HG03565 (cell line): ENCODE data around the gene PLEKHJ1.

Source experiments
- ATAC-seq: cut with Tn5 transposase; IDR thresholded peaks from one replicate; pipeline ENCODE4 v1.9.1; 2021; ENCODE audit warnings: mild to moderate bottlenecking, moderate library complexity; ENCODE audit not compliant: unreplicated experiment

Gene PLEKHJ1

DNA sequence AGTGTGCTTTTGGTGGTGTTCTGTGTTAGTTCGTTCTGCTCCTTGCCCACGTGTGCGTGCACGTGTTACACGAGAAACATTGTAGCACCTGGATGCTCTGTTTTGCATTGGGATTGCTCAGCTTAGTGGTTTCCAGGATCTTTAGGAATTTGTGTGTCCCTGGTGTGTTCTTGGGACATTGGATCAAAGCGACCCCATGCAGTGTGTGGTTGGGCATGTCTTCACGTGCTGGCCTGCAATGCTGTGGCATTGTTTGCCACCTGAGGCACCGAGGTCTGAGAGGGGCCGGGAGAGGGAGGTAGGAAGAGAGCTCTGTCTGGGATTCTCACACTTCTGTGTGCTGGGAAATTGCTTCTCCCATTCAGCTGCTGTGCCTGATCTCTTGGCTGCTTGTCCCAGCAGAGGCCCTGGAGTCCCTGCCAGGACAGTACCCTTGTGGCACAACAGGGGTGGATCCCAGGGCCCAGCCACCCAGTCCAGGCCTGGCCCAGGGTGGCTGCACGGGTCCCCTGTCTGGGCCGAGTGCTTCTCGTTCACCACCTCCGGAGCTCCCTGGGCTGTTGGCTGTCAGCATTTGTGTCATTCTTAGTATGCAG, 11.3 kb downstream of the PLEKHJ1 start:
- no peak for ATAC-seq

DNA sequence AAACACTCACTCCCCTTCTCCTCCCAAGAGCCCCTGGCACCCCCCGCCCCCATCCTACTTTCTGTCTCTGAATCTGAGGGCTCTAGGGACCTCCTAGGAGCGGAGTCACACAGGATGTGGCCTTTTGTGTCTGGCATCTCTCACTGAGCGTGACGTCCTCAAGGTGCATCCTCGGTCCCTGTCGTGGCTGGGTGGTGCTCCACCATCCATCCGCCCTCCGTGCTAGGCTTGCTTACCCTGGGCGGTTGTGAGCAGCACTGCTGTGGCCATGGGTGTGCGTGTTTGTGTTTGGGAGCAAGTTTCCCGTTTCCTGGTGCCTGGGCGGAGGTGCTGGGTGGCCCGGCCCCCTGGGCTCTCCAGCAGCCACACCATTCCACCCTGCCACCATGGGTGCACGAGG, 12.2 kb downstream of the PLEKHJ1 start:
- no peak for ATAC-seq

DNA sequence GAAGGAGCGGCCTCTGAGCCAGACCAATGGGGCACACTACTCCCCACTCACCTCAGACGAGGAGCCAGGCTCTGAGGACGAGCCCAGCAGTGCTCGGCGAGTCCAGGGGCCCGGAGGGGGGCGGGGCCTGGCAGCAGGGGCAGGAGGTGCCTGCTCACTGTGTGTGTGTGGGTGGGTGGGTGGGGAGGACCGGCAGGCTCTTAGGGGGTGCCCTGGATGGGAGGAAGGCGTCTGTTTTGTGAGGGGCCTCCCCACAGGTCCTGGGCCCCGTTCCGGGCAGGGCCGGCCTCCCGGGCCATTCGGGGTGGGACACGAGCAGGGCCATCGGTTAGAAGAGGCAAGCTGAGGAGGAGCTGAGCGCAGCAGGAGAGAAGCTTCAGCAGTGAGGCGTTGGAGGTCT, 12.7 kb downstream of the PLEKHJ1 start:
- ATAC-seq, result no peak

DNA sequence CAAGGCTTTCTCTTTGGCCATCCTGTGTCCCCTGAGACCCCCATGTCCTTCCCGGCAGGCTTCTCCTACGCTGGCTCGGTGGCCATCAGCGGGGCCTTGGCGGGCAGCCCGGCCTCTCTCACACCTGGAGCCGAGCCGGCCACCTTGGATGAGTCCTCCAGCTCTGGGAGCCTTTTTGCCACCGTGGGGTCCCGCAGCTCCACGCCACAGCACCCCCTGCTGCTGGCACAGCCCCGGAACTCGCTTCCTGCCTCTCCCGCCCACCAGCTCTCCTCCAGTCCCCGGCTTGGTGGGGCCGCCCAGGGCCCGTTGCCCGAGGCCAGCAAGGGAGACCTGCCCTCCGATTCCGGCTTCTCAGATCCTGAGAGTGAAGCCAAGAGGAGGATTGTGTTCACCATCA, 14.2 kb downstream of the PLEKHJ1 start:
- ATAC-seq, result no peak

DNA sequence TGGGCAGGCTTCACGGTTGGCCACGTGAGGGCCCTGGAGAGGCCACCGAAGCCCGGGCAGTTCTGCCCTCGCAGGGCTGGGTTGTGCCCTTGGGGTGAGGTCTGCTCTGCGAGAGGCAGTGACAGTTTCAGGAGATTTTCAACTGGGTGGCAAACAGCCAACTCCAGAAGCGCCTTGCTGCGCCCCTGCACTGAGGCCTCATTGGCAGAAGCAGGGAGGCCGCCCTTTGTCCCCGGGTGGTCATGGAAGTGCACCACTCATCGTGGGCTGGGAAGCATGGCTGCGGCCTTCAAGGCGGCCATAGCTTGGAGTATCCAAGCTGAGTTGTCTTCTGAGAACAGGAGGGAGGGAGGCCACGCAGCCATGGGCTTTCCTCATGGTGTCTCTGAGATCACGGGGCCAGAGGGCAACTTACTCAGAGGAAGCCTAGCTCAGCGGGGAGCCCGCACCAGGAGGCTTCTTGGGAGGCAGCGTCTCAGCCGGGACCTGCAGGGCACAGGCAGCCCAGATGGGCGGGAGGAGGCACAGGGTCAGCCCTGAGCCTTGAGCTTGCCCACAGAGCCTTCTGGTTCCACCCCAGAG, 14.8 kb downstream of the PLEKHJ1 start:
- ATAC-seq, result no peak

DNA sequence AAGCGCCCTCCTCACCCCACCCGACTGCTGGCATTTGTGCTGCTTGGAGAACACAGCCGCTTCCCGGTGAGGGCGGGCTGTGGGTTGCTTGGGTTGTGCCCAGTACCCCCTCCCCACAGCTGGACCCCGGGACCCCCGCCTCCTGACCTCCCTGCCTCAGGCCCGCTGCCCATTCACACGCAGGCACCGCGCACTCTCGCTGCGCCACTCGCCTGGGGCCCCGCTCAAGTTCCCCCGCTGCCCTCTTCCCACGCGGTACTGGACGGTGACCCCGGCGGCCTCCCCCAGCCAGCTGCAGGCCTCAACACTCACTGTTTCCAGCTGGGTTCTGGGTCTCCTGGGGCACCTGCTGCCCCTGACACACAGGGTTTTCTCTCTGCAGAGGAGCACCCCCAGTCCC, 16.4 kb downstream of the PLEKHJ1 start:
- ATAC-seq, result no peak

DNA sequence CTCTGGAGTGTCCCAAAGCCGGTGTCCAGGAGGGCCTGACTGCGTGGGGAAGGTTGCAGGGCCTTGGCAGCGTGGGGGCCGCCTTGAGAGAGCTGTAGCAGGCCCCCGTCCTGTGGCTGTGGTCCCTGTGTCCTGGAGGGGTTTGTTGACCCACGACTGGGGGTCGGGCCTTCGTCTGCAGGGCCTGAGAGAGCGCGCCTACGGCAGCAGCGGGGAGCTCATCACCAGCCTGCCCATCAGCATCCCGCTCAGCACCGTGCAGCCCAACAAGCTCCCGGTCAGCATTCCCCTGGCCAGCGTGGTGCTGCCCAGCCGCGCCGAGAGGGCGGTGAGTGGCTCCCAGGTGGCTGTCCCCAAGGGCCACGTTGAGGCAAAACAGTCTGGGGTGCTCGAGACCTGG, 18.5 kb downstream of the PLEKHJ1 start:
- no peak for ATAC-seq

DNA sequence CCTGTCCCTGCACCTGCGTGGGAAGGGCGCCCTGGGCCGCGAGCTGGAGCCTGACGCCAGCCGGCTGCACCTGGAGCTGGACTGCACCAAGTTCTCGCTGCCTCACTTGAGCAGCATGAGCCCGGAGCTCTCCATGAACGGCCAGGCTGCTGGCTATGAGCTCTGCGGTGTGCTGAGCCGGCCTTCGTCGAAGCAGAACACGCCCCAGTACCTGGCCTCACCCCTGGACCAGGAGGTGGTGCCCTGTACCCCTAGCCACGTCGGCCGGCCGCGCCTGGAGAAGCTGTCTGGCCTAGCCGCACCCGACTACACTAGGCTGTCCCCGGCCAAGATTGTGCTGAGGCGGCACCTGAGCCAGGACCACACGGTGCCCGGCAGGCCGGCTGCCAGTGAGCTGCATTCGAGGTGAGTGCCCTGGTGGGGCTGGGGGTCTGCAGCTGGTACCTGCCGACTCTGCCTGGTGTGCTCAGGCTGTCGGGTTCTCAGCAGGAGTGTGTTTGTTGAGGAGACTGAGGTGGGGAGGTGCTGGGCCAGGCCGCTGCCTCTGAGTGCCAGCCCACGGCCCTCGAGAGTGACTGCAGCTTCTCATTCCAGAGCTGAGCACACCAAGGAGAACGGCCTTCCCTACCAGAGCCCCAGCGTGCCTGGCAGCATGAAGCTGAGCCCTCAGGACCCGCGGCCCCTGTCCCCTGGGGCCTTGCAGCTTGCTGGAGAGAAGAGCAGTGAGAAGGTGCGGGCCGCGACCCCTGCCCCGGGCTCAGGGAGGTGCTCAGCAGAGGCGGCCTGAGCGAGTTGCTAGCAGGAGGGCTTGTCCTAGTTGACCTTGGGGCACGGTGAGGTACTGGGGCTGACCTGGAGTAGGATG, 19.5 kb downstream of the PLEKHJ1 start:
- no peak for ATAC-seq

DNA sequence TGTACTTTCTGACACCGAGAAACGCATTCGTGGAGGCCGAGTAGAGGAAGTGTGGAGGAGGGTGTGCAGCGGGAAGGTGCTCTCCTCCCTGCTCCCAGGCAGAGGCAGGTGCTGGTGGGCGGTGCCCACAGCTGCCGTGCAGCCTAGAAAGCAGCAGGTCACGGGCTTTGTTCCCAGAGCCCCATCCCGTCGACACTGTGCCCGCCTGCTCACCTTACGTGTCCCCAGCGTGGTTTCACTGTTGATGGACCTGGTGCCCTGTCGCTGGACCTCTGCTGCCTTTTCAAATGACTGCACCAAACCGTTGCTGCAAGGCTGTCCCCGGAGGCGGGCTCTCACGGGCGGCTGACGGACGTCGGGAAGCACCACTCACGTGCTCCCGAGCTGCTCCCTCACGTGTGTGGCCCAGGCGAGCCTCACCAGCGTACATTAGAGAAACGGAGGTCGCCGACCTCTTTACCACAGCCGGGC, 20.8 kb downstream of the PLEKHJ1 start:
- no peak for ATAC-seq

DNA sequence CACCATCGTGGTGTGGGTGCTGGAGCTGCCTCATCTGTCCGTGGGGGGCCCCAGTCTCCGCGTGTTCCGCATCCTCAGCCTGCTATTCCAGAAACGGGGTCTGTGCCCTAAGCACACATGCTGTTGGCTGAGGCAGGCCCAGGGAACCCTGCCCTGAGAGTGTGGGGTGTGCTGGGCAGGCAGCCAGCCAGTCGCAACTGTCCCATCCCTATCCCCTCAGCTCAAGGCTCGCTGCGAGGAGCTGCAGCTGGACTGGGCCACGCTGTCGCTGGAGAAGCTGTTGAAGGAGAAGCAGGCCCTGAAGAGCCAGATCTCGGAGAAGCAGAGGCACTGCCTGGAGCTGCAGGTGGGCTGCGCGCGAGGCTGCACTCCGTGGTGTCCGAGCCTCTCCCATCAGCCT, 21.9 kb downstream of the PLEKHJ1 start:
- no peak for ATAC-seq

DNA sequence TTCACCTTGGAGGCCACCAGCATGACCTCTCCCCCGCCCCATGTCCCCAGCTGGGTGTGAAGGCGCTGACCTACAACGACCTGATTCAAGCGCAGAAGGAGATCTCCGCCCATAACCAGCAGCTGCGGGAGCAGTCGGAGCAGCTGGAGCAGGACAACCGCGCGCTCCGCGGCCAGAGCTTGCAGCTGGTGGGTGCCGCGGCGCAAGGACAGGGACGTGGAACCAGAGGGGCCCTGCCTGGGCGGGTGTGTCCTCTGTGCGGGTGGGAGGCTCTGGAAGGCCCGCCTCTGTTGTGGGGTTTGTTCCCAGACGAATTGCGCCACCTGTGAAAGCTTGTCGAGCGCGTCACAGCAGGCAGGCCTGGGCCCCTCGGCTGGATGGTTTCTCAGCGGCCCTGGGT, 22.3 kb downstream of the PLEKHJ1 start:
- no peak for ATAC-seq

DNA sequence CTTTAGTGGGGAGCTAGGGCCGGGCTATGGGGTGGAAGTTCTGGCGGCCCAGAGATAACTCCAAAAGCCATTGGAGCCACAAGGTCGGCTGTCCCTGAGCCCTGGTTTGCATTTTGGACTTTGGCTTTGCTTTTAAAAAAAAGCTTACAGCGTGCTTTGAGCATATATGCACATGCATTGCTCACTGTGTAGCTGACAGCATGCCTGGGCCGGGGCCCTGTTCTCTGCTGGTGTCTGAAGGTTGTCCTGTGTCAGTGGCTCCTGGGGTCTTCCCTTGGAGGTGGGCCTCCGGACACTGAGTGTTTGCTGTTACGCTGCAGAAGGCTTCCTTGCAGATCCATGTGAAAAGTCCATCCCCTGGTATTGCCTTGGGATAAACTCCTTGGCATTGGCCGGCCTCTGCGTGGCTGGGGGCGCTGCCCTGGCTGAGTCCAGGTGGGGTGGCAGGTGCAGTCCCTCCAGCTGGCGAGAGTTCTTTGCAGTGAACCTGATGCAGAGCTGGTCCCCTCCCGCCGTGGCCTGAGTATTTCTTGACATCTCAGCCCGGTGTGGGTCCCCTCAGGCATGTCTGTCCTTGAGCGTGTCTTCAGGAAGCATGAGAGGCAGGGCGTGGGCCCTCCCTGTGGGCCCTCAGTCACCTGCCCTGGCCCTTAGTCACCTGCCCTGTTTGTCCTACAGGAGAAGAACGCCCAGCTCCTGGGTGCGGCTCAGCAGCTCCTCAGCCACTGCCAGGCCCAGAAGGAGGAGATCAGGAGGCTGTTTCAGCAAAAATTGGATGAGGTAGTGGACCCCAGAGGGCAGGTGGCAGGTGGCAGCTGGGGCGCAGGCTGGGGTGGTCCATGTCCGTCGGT, 23.0 kb downstream of the PLEKHJ1 start:
- ATAC-seq, result no peak

DNA sequence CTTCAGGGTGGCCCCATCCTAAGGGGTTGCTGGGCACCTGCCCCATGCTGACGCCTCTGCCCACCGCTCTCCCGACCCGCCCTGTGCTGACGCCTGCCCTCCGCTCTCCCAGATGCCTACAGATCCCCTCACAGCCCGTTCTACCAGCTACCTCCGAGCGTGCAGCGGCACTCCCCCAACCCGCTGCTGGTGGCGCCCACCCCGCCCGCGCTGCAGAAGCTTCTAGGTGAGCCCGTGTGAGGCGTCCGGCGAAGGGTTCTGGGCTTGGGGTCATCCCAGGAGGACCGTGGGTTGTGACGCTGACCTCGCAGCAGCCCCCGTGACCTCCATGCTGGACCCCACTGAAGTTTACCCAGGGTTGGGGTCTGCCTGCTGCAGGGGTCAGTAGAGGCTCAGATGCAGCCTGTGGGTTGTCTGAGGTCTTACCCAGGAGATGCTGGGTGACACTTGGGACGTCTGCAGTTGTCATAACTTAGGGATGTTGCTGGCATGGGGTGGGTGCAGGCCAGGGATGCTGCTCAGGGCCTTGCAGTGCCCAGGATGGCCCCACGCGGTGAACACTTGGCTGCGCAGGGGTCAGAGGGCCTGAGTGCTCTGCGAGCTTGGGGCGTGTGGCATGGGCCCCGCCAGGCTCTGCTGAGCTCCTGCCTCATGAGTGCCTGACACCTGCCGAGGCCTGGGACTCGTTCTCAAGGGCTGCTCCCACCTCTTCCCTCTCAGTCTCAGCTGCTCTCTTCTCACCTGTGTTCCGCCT, 25.0 kb downstream of the PLEKHJ1 start:
- no peak for ATAC-seq

DNA sequence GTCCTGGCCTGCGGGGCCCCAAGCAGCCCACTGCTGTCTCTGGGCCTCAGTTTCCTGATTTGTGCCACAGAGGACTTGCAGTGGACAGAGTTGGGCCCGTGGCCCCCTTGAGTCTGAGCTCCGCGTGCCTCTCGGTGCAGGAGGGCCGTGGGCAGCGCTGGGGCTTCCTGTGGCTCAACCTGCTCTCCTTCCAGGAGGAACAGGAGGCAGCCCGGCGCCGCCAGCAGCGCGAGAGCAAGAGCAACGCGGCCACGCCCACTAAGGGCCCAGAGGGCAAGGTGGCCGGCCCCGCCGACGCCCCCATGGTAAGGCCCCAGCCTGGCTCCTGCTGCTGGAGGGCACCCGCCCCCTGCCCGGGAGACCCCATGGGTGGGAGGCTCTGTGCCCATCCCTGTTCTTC, 25.9 kb downstream of the PLEKHJ1 start:
- ATAC-seq, result no peak

DNA sequence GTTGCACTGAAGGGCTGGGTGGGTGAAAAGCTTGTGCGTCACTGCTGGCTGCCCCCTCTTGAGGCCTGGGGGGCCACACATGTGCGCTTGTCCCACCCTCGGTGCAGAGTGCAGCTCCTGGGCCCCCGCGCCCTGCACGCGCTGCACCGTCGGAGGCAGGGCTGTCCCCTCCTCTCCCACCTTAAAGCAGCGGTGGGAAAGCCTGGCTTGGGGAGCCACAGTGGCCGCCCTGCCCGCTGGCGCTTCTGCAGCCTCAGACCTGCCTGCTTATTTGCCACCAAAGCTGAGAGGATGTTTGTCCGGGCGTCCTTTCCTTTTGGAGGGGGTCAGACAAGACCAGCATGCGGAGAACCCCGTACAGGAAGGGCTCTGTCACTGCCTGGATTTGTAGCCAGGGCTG, 26.7 kb downstream of the PLEKHJ1 start:
- no peak for ATAC-seq

DNA sequence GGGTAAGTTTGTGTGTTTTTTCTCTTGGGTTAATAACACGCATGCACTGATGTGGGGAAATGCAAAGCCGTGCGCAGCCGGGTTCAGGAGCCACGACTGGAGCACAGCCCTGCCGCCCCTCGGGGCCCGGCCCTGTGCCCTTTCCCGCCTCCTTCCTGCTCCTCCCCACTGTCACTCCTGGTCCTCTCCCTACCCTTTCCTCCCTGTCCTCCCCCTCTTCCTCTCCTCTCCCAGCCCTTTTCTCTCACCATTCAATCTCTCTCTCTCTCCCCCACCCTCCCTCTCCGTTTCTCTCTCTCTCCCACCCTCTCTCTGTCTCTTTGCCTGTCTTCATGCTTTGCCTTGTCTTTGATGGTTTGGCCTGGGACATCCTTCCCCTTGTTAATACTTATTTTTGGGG, 27.2 kb downstream of the PLEKHJ1 start:
- no peak for ATAC-seq

DNA sequence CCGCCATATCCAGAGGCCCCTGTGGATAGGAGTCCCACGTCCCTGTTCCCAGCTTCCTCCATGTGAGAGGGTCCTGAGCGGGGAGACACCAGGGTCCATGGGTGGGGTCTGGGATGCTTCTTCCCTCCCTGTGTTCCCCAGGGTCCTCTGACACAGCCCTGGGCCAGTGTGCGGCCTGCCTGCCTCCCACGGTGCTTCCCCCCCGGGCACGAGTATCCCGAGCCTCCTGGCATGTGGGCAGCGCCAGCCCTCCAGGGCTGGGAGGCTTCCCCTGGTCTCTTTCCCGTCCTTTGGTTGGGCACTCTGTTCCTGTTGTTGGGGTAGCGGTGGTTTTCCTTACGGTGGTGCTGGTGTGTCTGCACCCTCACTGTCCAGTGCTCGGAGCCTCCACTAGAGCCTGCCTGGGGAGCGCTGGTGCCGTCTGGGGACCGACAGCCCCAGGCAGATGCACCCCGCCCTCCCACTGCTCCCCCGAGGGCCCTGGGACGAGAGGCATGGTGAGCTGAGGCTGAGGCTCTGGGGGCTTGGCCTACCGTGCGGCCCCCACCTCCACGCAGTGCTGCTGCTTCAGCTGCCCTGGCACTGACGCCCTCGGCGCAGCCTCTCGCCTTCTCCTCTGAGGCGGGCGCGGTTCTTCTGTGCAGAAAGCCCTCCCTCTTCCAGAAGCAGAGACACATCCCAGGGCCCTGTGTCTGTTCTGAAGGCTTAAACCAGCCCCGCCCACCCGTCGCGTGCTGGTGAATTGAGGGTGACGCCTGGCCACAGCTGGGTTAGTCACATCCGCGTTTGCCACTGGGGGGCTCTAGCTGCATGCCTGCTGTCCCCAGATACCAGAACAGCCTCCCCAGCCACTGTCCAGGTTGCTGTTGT, 27.9 kb downstream of the PLEKHJ1 start:
- ATAC-seq, result no peak

DNA sequence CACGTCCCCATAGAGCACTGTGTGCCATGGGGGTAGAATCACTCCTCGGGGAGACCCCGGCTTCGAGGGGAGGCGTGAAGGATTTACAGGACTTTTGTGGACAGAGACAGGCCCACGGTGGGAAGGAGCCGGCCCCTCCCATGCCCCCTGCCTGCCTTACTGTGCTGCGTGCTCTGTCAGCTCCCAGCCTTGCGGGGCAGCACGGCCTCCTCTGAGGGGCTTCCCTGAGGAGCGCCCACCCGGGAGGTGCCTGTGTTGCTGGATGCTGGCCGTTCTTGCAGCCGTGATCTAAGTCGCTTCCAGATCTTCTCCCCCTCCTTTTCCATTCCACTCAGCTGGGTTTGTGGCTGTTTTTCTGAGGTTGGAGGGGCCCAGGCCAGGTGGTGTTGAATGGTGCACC, 29.1 kb downstream of the PLEKHJ1 start:
- no peak for ATAC-seq

DNA sequence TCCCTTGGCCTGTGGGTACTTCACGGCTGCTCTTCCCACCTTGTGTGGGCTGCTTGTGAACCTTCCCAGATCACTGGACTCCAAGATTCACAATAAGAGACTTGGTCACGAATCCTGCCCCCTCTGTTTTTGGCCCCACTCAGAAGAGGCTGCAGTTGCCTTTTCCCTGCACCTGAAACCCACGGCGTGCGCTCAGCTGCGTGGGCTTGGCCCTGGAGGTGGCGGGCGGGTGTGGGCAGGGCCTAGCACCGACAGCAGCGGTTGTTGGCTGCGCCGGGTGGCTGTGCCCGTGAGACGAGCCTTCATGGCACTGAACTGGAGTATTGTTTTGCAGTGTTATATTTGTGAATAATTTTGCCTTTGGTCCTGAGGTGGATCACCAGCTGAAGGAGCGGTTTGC, 33.8 kb downstream of the PLEKHJ1 start:
- ATAC-seq, result no peak
